Loucy (cell line): ENCODE measurements around the gene SLC4A11.

ENCODE experiments used
- EZH2phosphoT487 ChIP-seq: fragments of 200-600 bp; IDR thresholded peaks from 2 replicates; pipeline ENCODE4 v1.6.1; 2018; ENCODE audit warnings: antibody characterized with exemption, mild to moderate bottlenecking, moderate library complexity, borderline replicate concordance
- TF ChIP-seq, protein P1 (sequence below): fragments of 200-600 bp; sonication (generic); conservative IDR thresholded peaks from 2 replicates; pipeline ENCODE4 v1.5.1; 2014; ENCODE audit warnings: mild to moderate bottlenecking, antibody characterized with exemption, low read length

DNA sequence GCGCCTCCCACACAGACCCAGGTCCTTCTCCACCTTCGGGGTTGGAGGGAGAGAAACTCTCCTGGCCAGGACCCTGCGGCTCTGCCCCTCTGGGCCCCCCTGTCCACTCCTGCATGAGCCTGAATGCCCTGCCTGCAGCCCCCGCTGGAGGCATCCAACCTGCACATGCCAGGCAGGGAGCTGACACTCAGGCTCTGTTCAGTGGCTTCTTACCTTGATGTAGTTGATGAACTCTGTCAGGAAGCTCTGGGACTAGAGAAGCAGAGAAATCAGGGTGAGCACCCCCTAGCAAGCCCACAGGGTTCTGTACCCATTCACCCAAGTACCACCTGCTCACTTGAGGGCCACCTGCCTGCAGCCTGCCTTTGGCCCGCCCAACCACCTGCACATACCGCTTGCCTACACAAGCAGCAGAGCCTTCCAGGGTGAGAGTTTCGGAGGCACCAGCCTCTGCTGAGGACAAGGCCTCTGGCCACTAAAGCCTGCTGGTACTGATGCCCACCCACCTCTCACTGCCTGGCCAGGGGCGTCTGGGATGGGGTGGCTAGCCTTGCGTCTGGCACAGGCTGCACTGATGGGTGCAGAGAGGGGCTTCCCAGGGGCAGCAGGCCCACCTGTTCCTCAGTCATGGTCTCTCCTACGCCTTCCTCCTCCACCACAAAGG, 44.2 kb downstream of the SLC4A11 start:
- TF ChIP-seq, protein P1, sequence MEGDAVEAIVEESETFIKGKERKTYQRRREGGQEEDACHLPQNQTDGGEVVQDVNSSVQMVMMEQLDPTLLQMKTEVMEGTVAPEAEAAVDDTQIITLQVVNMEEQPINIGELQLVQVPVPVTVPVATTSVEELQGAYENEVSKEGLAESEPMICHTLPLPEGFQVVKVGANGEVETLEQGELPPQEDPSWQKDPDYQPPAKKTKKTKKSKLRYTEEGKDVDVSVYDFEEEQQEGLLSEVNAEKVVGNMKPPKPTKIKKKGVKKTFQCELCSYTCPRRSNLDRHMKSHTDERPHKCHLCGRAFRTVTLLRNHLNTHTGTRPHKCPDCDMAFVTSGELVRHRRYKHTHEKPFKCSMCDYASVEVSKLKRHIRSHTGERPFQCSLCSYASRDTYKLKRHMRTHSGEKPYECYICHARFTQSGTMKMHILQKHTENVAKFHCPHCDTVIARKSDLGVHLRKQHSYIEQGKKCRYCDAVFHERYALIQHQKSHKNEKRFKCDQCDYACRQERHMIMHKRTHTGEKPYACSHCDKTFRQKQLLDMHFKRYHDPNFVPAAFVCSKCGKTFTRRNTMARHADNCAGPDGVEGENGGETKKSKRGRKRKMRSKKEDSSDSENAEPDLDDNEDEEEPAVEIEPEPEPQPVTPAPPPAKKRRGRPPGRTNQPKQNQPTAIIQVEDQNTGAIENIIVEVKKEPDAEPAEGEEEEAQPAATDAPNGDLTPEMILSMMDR, result no peak
- TF ChIP-seq EZH2phosphoT487, result no peak
